HPDE6-E6E7 (cell line): ENCODE results near the gene HSFX4.
"Not testable (repeated sequence)": the region's sequence is repeated elsewhere in the genome, so short reads cannot be mapped to it uniquely, and the experiment has no call there.

Experiments
- DNase-seq: peaks from one replicate; pipeline ENCODE4 v3.0.0; 2011; ENCODE audit warnings: missing footprints; ENCODE audit errors: extremely low spot score

Gene HSFX4

GRCh38 chrX:149937871-149938426, 8.6 kb downstream of the HSFX4 start:
- DNase-seq: no peak

- peak; percentile 76 for DNase-seq
These were observed 9.1 kb downstream of the HSFX4 start, which contains the start of gene EOLA2 for GRCh38 chrX:149938427-149938880. EOLA2 (minus strand) TSS chrX:149938491; CDS start chrX:149933874, 4,617 bp downstream.

DNA sequence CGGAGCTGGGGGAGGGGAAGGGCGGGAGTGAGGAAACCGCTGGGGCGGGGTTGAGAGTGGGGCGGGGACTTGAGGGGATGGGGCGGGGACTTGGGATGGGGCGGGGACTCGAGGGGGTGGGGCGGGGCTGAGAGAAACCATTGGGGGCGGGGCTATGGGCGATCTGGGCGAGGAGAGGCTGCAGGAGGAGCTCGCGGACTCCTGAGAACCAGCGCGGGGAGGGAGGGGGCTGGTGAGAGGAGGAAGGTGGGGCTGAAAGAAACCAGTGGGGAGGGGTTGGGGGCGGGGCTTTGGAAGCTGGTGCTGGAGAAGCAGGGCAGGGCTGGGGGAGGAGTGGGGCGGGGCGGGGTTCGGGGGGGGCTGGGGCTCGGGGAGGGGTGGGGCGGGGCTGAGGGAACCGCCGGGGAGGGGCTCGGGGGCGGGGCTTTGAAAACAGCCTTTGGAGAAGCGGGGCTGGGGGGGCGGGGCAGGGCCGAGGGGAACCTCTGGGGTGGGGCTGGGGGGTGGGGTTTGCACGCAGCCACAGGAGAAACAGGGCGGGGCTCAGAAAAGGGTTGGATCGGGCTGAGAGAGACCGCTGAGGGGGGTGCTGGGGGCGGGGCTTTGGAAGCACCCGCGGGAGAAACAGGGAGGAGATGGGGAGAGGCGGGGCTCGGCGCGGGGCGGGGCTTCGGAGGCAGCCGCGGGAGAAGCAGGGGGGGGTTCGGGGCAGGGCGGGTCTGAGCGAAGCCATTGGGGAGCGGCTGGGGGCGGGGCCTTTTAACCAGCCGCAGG, 9.7 kb downstream of the HSFX4 start:
- DNase-seq: peak; percentile 72

DNA sequence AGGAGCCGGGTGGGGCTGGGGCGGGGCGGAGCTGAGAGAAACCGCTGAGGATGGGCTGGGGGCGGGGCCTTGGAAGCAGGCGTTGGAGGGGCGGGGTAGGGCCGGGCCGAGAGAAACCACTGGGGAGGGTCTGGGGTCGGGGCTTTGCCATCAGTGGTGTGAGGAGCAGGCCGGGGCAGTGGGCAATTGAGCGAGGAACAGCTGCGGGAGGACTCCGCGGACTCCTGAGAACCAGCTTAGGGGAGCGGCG, 10.2 kb downstream of the HSFX4 start:
- no peak for DNase-seq

DNA sequence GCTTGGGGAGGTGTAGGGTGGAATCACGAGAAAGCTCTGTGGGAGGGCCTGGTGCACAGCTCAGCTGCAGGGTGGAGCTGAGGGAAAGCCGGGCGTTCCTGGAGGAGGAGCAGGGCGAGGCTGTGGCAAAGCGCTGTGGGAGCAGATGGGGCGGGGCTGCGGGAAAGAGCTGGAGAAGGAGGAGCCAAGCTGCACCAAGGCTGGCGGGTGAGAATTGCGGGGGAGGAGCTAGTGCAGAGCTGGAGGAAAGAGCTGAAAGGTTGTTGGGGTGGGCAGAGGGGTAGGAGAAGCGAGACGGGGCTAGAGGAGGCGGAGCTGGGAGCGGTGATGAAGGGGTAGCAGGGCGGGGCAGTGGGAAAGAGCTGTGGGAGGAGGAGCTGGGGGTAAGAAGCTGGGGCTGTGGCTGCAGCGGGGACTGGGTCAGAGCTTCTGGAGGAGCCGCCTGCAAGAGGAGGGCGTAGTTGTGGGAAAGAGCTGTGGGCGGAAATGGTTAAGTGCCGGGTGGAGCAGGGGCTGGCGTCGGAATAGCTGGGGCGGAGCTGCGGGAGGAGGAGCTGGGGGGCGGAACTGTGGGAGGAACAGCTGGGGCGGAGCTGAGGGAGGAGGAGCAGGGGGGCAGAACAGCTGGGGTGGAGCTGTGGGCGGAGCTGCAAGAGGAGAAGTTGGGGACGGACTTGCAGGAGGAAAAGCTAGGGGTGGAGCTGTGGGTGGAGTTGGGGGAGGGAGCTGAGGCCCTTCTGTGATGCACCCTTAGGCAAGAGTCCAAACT, 10.7 kb downstream of the HSFX4 start:
- peak; percentile 80 for DNase-seq

GRCh38 chrX:149940674-149941024, 11.3 kb downstream of the HSFX4 start:
- not testable (repeated sequence) for DNase-seq

GRCh38 chrX:149945087-149945670, 15.8 kb downstream of the HSFX4 start:
- DNase-seq: not testable (repeated sequence)

DNA sequence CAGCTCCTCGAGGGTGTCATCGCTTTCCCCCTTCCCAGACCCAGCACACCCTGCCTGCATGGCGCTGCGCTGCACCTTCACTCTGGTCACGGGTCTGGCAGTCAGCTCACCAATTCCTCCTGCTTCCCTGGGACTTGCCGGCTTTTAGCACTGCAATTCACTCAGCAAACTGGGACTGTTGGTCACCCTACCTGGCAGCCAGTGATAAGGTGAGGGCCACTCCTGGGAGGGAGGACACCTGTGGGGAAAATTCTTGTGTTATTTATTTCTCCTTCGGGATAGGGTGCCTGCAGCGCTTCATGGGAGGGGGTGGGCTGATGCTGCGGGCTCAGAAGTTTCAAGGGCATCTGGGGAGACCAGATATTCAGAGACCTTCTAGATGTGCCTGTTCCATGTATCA, 16.4 kb downstream of the HSFX4 start:
- not testable (repeated sequence) for DNase-seq

- DNase-seq: not testable (repeated sequence)
These were observed 17.6 kb downstream of the HSFX4 start for GRCh38 chrX:149946932-149947331.

GRCh38 chrX:149948016-149948415, 18.6 kb downstream of the HSFX4 start:
- DNase-seq: no peak

DNA sequence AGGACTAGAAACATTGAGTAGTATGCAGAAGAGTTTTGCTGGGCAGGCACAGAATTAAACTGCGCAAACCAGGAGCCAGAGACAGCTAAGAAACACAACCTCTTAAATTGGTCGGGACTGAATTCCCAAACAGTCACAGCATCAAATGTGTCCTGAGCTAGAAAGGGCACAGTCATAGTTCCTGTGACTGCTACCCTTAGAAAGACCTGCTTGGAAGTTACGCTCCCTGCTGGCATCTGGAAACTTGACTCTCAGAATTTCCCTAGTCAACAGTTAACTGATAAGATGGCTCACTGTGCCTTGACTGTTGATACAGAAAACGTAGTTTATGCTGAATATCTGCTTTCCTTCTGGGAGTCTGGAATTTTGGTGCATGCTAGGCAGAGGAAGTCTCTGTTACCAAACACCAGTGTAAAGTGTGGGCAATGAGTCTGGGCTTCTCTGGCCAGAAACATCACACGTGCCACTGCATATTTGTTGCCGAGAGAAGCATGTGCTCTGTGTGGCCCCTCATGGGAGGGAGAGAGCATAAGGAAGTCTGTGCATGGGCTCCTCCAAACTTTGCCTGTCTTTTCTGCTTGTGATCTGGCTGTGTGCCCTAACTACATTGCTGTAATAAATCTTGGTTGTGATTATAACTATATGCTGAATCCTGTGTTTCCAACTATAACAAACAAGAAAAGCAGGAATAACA, 20.5 kb downstream of the HSFX4 start:
- DNase-seq: no peak

GRCh38 chrX:149950681-149951080, 21.3 kb downstream of the HSFX4 start:
- peak; percentile 36 for DNase-seq

DNA sequence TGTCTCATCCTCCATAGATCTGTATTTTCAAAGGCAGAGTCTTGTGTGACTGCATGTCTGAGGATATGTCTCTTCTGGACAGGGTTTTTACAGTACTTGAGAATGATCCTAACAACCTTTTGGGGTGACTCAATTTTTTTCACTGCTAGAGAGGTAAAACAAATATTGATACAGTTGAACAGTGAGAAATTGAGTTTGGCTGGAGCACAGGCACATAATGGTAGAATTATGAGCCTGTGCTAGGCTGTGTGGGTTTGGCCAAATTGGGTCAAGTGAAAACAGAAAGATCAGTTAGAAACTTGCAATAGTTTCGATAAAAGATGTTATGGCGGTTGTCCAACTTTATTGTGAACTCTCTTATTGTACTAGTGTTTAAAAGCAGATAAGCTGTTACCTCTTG, 32.2 kb downstream of the HSFX4 start:
- DNase-seq: no peak

GRCh38 chrX:149962010-149962409, 32.6 kb downstream of the HSFX4 start:
- DNase-seq: no peak

GRCh38 chrX:149962859-149963757, 33.7 kb downstream of the HSFX4 start:
- peak; percentile 81 for DNase-seq

DNA sequence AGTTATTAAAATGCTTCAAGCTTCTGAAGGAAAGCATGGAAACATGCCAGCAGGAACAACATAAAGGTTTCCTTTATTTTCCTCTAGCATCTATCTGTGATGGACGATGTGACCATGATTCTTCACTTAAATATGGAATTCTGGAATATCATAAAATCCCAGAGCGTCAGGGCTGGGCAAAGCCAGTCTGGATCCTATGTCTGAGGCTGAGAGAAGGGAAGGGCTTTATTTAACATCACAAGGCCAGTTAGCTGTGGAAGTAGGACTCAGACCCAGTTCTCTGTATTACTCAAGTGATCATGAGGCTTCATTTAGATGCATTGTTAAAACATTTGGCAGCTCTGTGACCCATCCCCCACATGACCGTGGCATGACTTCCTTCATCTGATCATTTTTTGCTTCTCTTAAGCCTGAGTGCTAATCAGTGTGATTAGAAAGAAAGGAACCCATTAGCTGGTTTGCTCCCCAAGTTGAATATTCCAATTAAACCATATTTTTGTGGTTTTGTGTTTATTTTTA, 49.8 kb downstream of the HSFX4 start:
- DNase-seq: no peak
